ENCODE results near the gene C14orf132.

DNA sequence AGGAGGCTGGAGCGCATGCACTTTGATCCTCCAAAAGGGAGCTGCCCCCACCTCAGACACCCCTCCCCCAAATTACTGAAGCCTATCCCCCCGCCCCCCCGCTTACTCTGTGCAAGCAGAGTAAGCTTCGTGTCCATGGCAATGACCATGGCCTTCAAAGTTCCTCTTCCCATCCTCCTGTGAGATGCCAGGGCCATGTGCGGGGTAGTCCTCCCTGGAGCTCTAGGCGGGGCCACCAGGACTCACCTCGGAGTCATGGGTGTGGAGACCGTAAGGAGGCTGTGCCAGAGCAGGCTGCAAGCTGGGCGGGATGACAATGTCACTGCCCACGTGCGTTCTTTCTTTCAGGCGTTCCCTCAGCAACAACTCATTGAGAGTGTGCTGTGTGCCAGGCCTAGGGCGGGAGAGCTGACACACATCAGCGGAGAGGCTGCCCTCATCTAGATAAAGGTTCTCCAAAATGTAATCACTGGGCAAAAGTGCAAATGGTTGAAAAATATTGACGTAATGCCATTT, 66.8 kb downstream of the C14orf132 start:
- TF ChIP-seq POLR2AphosphoS5 (IDR thresholded peaks at IDR 0.05; ENCODE audit: low read depth, low read length), result no peak
- TF ChIP-seq POLR2A (IDR thresholded peaks at IDR 0.05; ENCODE audit: low read depth, low read length), result no peak
- TF ChIP-seq SPI1 (IDR thresholded peaks at IDR 0.05; ENCODE audit: low read depth, low read length), result no peak
